ENCODE results near the gene PPP3R1. TPM values are rescaled to one million over a fixed set of nuclear protein-coding genes. Genes with fewer than 3 reads are reported as not detected.

PPP3R1 gene
- total and polyA plus RNA-seq, 2 of the 4 experiments (the other 2 are of a cell fraction): 9.1 to 17.3 TPM

DNA sequence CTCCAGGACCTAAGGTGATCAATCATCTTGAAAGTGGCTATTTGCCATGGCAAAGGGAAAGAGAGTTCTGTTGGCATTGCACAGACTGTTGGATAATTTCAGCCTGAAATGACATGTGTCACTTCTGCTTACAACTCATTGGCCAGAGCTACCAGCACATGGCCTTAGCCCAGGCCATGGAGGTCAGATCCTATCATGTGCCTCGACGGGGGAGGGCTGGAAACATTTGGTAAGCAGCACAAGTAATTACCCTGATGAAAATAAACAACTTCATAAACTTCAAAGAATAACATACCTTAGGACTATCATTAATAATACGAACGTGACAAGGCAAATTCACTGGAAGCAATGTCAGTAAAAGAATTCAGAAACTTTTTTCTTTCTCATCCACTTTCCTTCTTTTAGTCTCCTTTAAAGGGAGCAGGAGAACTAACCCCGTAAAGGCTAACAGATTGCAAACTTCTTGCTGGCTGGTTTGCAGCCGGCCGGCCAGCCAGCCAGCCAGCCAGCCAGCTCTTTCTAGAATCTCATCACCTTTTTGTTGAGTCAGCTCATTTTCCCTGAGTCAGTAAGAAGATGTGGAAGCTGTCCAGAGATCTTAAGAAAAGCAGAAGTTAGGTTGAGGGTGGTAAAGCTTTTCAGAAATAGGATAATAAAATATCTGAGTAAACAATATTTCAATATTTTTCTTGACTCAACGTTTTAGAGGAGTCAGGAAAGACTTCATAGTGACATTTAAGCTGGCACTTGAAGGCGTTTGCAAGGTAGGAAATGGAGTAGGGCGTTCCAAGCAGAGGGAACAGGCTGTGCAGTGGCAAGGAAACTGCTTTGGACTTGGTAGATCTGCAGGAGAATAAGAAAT is 35.5 kb upstream of the PPP3R1 start:
- Histone ChIP-seq H3K4me3 (ENCODE audit: insufficient read depth, low read depth, low read length) (no peak overlapping the region), H3K4ac (ENCODE audit: low read depth, low read length) (no peak overlapping the region), H3K9ac (ENCODE audit: low read depth, low read length) (no peak overlapping the region), H2BK15ac (ENCODE audit: low read depth, low read length) (no peak overlapping the region), H3K14ac (replicated peaks; ENCODE audit: low read depth, low read length) (no peak overlapping the region), H2BK20ac (ENCODE audit: low read depth, low read length) (no peak overlapping the region; the same call in 1 of the 2 replicates), H2AK5ac (ENCODE audit: low read depth, low read length) (no peak overlapping the region), H3K9me3 (ENCODE audit: control insufficient read depth, insufficient read depth, low read length) (no peaks in the 10 kb centered on the region), H2AK9ac (replicated peaks; ENCODE audit: low read depth, low read length, poor library complexity) (no peak overlapping the region), H3K27ac (ENCODE audit: insufficient read depth, low read length) (no peak overlapping the region), H3K79me1 (ENCODE audit: low read depth in 1 of 2, low read length in 2 of 2) (peaks cover 0 to 1% of the 10 kb centered on the region in 2 experiments; a peak in 1 of 4 replicates), H3K4me1 (ENCODE audit: control insufficient read depth, insufficient read depth, low read length) (no peaks in the 10 kb centered on the region; the same call in 1 of the 2 replicates), H3K56ac (ENCODE audit: extremely low read depth, insufficient read depth, low read length) (no peak overlapping the region), H3K23ac (ENCODE audit: low read depth, low read length) (0 out of 2 replicates have a peak overlapping the region, but pooled peaks have one; percentile 36), H3K27me3 (ENCODE audit: control insufficient read depth, insufficient read depth, low read length) (no peaks in the 10 kb centered on the region), H4K5ac (ENCODE audit: low read depth, low read length) (no peak overlapping the region), H4K91ac (ENCODE audit: insufficient read depth, low read depth, low read length) (no peak overlapping the region), H2BK120ac (ENCODE audit: low read depth, low read length) (no peak overlapping the region), H3K36me3 (ENCODE audit: control insufficient read depth, insufficient read depth, low read length) (no peaks in the 10 kb centered on the region), H3K9me1 (ENCODE audit: insufficient read depth, low read length) (peaks cover 3% of the 10 kb centered on the region; the same call in 1 of the 2 replicates), H2BK5ac (ENCODE audit: low read depth, low read length, poor library complexity, severe bottlenecking) (no peak overlapping the region), H2AFZ (replicated peaks; ENCODE audit: low read length, poor library complexity) (no peak overlapping the region), H4K20me1 (ENCODE audit: insufficient read depth, low read length) (no peaks in the 10 kb centered on the region), H3K18ac (ENCODE audit: low read depth, low read length) (no peak overlapping the region), H3K4me2 (ENCODE audit: low read depth, low read length) (no peak overlapping the region), H4K8ac (ENCODE audit: low read depth in 2 of 2, low read length in 2 of 2) (no peak overlapping the region)
- TF ChIP-seq MAFK (IDR thresholded peaks at IDR 0.05; ENCODE audit: low read depth, low read length) (peak; percentile 99), FOS (IDR thresholded peaks at IDR 0.05; ENCODE audit: low read depth, low read length) (no peak)
- BruUV-seq (replicated peaks): no TSS peak
- in situ Hi-C loops (cut with MboI; ENCODE audit: low sequenced_read_pairs): loop anchor here (5.0 kb wide), 1 partner anchor 166 kb away; no protein-coding TSS in a partner anchor
- ChIA-PET CTCF (interaction anchor here (1.2 kb wide), 1 partner anchor 166 kb away, joined by 3 read pairs; no protein-coding TSS in a partner anchor), POLR2A (ENCODE audit: unreplicated experiment) (no interaction called here)
- DNase-seq: peak; percentile 61
- dilution Hi-C loops (cut with HindIII; ENCODE audit: low sequenced_read_pairs, unreplicated experiment): no loop called here
- WGBS, 2 experiments (ENCODE audit: extremely low coverage in 2 of 2, insufficient read length in 1 of 2): 58% methylated on average over 2 of the region's 10 CpGs; no CpG with 5 or more reads in 1 of the 2 experiments
- intact Hi-C loops (cut with micrococcal nuclease): loop anchor here (5.0 kb wide), 1 partner anchor 154 kb away; no protein-coding TSS in a partner anchor
- peak; percentile 49 for ATAC-seq (ENCODE audit: low read depth)
